HG02798 (cell line): ENCODE data around the gene CCDC85B.
A peak's percentile ranks its signal among the peaks of the same experiment; 100 is the strongest.

Experiments used
- ATAC-seq: cut with Tn5 transposase; IDR thresholded peaks from one replicate; pipeline ENCODE4 v1.9.1; 2021; ENCODE audit warnings: mild to moderate bottlenecking; ENCODE audit not compliant: unreplicated experiment, poor library complexity

The CCDC85B gene

GRCh38 chr11:65856689-65857499, 33.6 kb upstream of the CCDC85B start:
- ATAC-seq: peak; percentile 25

GRCh38 chr11:65857500-65857852, 33.0 kb upstream of the CCDC85B start:
- ATAC-seq: peak; percentile 2

- ATAC-seq: peak; percentile 57
These were observed 32.4 kb upstream of the CCDC85B start, which contains the start of gene CFL1 for GRCh38 chr11:65857853-65858680. TSS of gene CFL1 (minus strand) at chr11:65858180. CDS start at chr11:65858099, 81 bp downstream.

- ATAC-seq: no peak
These were observed 31.8 kb upstream of the CCDC85B start for GRCh38 chr11:65858681-65859087.

GRCh38 chr11:65859095-65859811, 31.2 kb upstream of the CCDC85B start:
- peak; percentile 59 for ATAC-seq

GRCh38 chr11:65859812-65860277, 30.6 kb upstream of the CCDC85B start:
- ATAC-seq: no peak

GRCh38 chr11:65860278-65861164, 30.0 kb upstream of the CCDC85B start, which contains the start of gene MUS81:
TSS of gene MUS81 (plus strand) at chr11:65860433. CDS start at chr11:65860754, 321 bp downstream.
- peak; percentile 29 for ATAC-seq

- ATAC-seq: no peak
These were observed 29.3 kb upstream of the CCDC85B start for GRCh38 chr11:65861165-65861505.

GRCh38 chr11:65861533-65862183, 28.8 kb upstream of the CCDC85B start:
- no peak for ATAC-seq

- no peak for ATAC-seq
These were observed 28.2 kb upstream of the CCDC85B start for GRCh38 chr11:65862191-65862735.

- no peak for ATAC-seq
These were observed 27.3 kb upstream of the CCDC85B start for GRCh38 chr11:65862941-65863888.

- no peak for ATAC-seq
These were observed 26.4 kb upstream of the CCDC85B start for GRCh38 chr11:65863889-65864705.

- ATAC-seq: no peak
These were observed 25.6 kb upstream of the CCDC85B start for GRCh38 chr11:65864706-65865471.

- ATAC-seq: no peak
These were observed 24.8 kb upstream of the CCDC85B start for GRCh38 chr11:65865550-65866172.

GRCh38 chr11:65866509-65867283, 23.8 kb upstream of the CCDC85B start:
- ATAC-seq: no peak
